T-cell (primary cell): ENCODE data around the gene MAPK8. TPM values are rescaled to one million over a fixed set of nuclear protein-coding genes. Genes with fewer than 3 reads are reported as not detected.
"Not testable (repeated sequence)": the region's sequence is repeated elsewhere in the genome, so short reads cannot be mapped to it uniquely, and the experiment has no call there.

Source experiments
- ATAC-seq, 4 experiments: fragments of 200-7000 bp in 3 of 4; fragments of 150-1000 bp in 1 of 4; cut with Tn5 transposase; replicated peaks in 1 of 4; 1 replicate in 3 of 4; 2 replicates in 1 of 4; pipeline ENCODE4 v1.10.0; 2021; ENCODE audit warnings: moderate library complexity in 3 of 4, mild to moderate bottlenecking in 2 of 4, moderate number of reproducible peaks in 1 of 4
- CTCF ChIA-PET, 2 donors: fragments of 300-600 bp; sonication (Branson Sonifier 250); formaldehyde crosslinking; loops; one replicate each; lab custom pipeline; 2022; ENCODE audit warnings: antibody characterized with exemption in 2 of 2; lab: Charles Lee
- POLR2A ChIA-PET, 2 donors: fragments of 300-600 bp; sonication (Branson Sonifier 250); formaldehyde crosslinking; loops; one replicate each; lab custom pipeline; 2022; ENCODE audit warnings: antibody characterized with exemption in 2 of 2; lab: Charles Lee
- DNase-seq, 35 experiments: peaks; one replicate each; pipeline versions ENCODE4 v3.0.0 to v3.0.0-alpha.2; 2013 to 2023
- H3K27ac ChIP-seq: one replicate; pipeline ENCODE4 v1.5.1; 2013; ENCODE audit warnings: low read length
- H3K27me3 ChIP-seq, 2 experiments: replicated peaks in 1 of 2; 1 replicate in 1 of 2; 2 replicates in 1 of 2; pipeline versions ENCODE4 v1.6.1 to v1.7.0; 2013; ENCODE audit warnings: low read length in 1 of 2, mixed read lengths in 1 of 2; ENCODE audit not compliant: control insufficient read depth in 2 of 2, insufficient read depth in 2 of 2; ENCODE audit errors: extremely low read depth in 1 of 2
- H3K36me3 ChIP-seq, 2 donors: 1 replicate in 1 of 2; 2 replicates in 1 of 2; pipeline versions ENCODE4 v1.6.1 to v1.7.0; 2013; ENCODE audit warnings: low read length in 1 of 2; ENCODE audit not compliant: control insufficient read depth in 2 of 2, insufficient read depth in 1 of 2; ENCODE audit errors: extremely low read depth in 1 of 2
- H3K4me1 ChIP-seq, 2 experiments: 1 replicate in 1 of 2; 2 replicates in 1 of 2; pipeline versions ENCODE4 v1.6.1 to v1.7.0; 2013; ENCODE audit warnings: low read length in 2 of 2, mixed read lengths in 1 of 2; ENCODE audit not compliant: insufficient read depth in 2 of 2, control insufficient read depth in 1 of 2; ENCODE audit errors: extremely low read depth in 1 of 2
- H3K4me3 ChIP-seq, 2 donors: 1 replicate in 1 of 2; 2 replicates in 1 of 2; pipeline versions ENCODE4 v1.5.1 to v1.7.0; 2013; ENCODE audit warnings: mild to moderate bottlenecking in 2 of 2, low read length in 1 of 2, moderate library complexity in 1 of 2; ENCODE audit not compliant: control insufficient read depth in 1 of 2; ENCODE audit errors: extremely low read depth in 1 of 2
- H3K9me3 ChIP-seq: 2 replicates; pipeline ENCODE4 v1.7.0; 2013
- H3K27ac Mint-ChIP-seq, 2 donors: one replicate each; pipeline ENCODE4 v1.8.0; 2020 to 2021; ENCODE audit warnings: mild to moderate bottlenecking in 2 of 2, mixed read lengths in 2 of 2
- H3K27me3 Mint-ChIP-seq, 2 donors: one replicate each; pipeline ENCODE4 v1.8.0; 2021 to 2022; ENCODE audit warnings: mixed read lengths in 2 of 2
- H3K36me3 Mint-ChIP-seq: one replicate; pipeline ENCODE4 v1.8.0; 2021; ENCODE audit warnings: mixed read lengths
- H3K4me1 Mint-ChIP-seq, 3 donors: one replicate each; pipeline ENCODE4 v1.8.0; 2020 to 2022; ENCODE audit warnings: mixed read lengths in 3 of 3, mild to moderate bottlenecking in 1 of 3
- H3K4me3 Mint-ChIP-seq, 3 donors: one replicate each; pipeline ENCODE4 v1.8.0; 2020 to 2022; ENCODE audit warnings: mild to moderate bottlenecking in 3 of 3, mixed read lengths in 3 of 3, moderate library complexity in 3 of 3
- H3K9me3 Mint-ChIP-seq, 3 donors: one replicate each; pipeline ENCODE4 v1.8.0; 2020 to 2022; ENCODE audit warnings: mixed read lengths in 3 of 3
- WGBS: methylation state at CpG from one replicate; pipeline ENCODE4 v1.1.5; 2013; ENCODE audit warnings: missing lambda C conversion rate; ENCODE audit not compliant: insufficient coverage; 5-methylcytosine and 5-hydroxymethylcytosine counted together
- total RNA-seq, 35 experiments: library from RNA in 6 of 35; stranded (reverse) in 6 of 35; fragments of 120-200 nt in 1 of 35; gene quantifications; one replicate each; pipeline versions ENCODE4 v1.2.1 to v1.2.4 and lab custom pipeline; 2013 to 2026

MAPK8 gene
- total RNA-seq, 5 donors from 2014 or later (not counting 1 experiment from before 2014, with no cell fraction given), result 35.7 to 49.7 (median 42.4) TPM

GRCh38 chr10:48335788-48336187 is 29.3 kb downstream of the MAPK8 start:
- DNase-seq, result no peak
- no peaks in the 10 kb centered on the region for H3K4me1 ChIP-seq
- peaks cover 0 to 7% (median 5%) of the 10 kb centered on the region in 3 donors for H3K9me3 Mint-ChIP-seq
- H3K9me3 ChIP-seq, result no peaks in the 10 kb centered on the region
- no peak overlapping the region for H3K27ac ChIP-seq
- no peak overlapping the region for H3K27ac Mint-ChIP-seq
- H3K27me3 Mint-ChIP-seq, result no peaks in the 10 kb centered on the region
- ChIA-PET POLR2A (no interaction called here), CTCF (interaction anchor here (0.6 to 1.3 kb wide), 3 partner anchors 15 to 218 kb away, joined by 3 to 6 read pairs (median 3); no protein-coding TSS in a partner anchor)
- H3K36me3 Mint-ChIP-seq, result peaks cover 55% of the 10 kb centered on the region
- H3K4me1 Mint-ChIP-seq, result peaks cover 41 to 46% (median 45%) of the 10 kb centered on the region in 3 donors
- H3K4me3 ChIP-seq, result no peak overlapping the region
- ATAC-seq, result no peak
- H3K36me3 ChIP-seq, result peaks cover 2 to 4% of the 10 kb centered on the region in 2 donors
- H3K4me3 Mint-ChIP-seq, result no peak overlapping the region
- WGBS, result no CpG with 5 or more reads among the region's 2 CpGs
- no peaks in the 10 kb centered on the region for H3K27me3 ChIP-seq

DNA sequence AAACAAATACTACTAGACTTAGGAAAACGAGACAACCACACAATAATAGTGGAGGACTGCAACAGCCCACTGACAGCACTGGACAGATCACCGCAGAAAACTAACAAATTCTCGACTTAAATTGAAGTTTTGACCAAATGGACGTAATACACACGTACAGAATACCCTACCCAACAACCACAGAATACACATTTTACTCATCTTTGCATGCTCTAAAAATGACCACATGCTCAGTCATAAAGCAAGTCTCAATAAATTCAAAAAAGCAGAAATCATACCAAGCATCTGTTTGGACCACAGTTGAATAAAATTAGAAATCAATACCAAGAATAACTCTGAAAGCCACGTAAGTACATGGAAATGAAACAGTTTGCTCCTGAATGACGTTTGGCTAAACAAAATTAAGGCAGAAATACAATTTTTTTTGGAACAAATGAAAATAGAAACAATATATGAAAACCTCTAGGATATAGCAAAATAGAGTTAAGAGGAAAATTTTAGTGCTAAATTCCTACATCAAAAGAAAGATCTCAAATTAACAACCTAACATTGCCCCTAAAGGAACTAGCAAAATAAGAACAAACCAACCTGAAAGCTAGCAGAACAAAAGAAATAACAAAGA is 30.6 kb downstream of the MAPK8 start:
- H3K27ac Mint-ChIP-seq, result no peak overlapping the region

DNA sequence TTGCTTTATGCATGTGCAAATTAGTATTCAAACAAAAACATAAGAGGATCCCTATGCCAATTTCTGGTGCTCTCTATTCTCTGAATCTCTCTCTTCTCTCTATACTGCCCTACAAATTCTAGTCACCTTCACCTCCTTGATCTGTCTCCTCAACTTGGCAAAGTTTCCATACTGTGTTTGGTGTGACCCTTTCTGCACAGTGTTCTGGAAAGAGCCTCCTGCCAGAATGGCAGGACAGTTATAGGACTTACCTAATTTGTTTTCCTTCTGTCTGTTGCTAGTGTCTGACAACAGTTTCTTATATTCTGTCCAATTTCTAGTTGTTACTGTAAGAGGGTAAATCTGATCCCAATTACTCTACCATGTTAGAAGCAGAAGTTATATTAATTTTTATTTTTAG is 34.3 kb downstream of the MAPK8 start:
- no peak overlapping the region for H3K4me3 ChIP-seq
- DNase-seq, result no peak
- no peak overlapping the region for H3K27ac Mint-ChIP-seq
- H3K27me3 Mint-ChIP-seq, result no peaks in the 10 kb centered on the region
- H3K36me3 ChIP-seq, result no peaks in the 10 kb centered on the region
- POLR2A ChIA-PET, result no interaction called here
- H3K9me3 Mint-ChIP-seq, result peaks cover 0 to 11% (median 5%) of the 10 kb centered on the region in 3 donors
- peaks cover 47% of the 10 kb centered on the region for H3K36me3 Mint-ChIP-seq
- ATAC-seq, result no peak
- H3K4me3 Mint-ChIP-seq, result no peak overlapping the region
- H3K9me3 ChIP-seq, result no peaks in the 10 kb centered on the region
- H3K4me1 ChIP-seq, result no peaks in the 10 kb centered on the region
- H3K4me1 Mint-ChIP-seq, result peaks cover 38 to 42% (median 40%) of the 10 kb centered on the region in 3 donors
- CTCF ChIA-PET, result no interaction called here
- H3K27me3 ChIP-seq, result no peaks in the 10 kb centered on the region
- no peak overlapping the region for H3K27ac ChIP-seq

More for the DNA sequence above, 30.6 kb downstream of the MAPK8 start:
- Mint-ChIP-seq H3K4me1 (peaks cover 40 to 50% (median 41%) of the 10 kb centered on the region in 3 donors), H3K9me3 (peaks cover 0 to 11% (median 4%) of the 10 kb centered on the region in 3 donors), H3K27me3 (no peaks in the 10 kb centered on the region), H3K4me3 (no peak overlapping the region), H3K36me3 (peaks cover 52% of the 10 kb centered on the region)
- CTCF ChIA-PET, result no interaction called here
- H3K9me3 ChIP-seq, result no peaks in the 10 kb centered on the region
- DNase-seq, result no peak
- POLR2A ChIA-PET, result no interaction called here
- peaks cover 2 to 4% of the 10 kb centered on the region in 2 donors for H3K36me3 ChIP-seq
- H3K4me1 ChIP-seq, result no peaks in the 10 kb centered on the region
- no peak overlapping the region for H3K27ac ChIP-seq
- no peak overlapping the region for H3K4me3 ChIP-seq
- H3K27me3 ChIP-seq, result no peaks in the 10 kb centered on the region
- WGBS, result 63% methylated on average over 4 of the region's 7 CpGs
- ATAC-seq, result no peak

DNA sequence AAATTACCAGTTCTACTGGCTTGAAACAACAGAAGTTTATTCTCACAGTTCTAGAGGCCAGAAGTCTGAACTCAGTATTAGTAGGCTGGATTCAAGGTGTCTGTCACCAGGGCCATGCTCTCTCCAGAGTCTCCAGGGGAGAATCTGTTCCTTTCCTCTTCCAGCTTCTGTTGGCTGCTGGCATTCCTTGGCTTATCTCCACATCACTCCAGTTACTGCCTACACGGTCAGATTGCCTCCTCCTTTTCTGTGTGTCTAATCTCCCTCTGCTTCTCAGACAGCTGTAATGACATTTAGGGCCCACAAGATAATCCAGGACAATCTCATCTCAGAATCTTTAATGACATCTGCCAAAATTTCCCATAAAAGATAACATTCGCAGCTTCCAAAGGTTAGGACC is 36.6 kb downstream of the MAPK8 start:
- Histone ChIP-seq H3K4me3 (no peak overlapping the region), H3K27ac (no peak overlapping the region), H3K4me1 (no peaks in the 10 kb centered on the region), H3K36me3 (no peaks in the 10 kb centered on the region), H3K9me3 (no peaks in the 10 kb centered on the region), H3K27me3 (no peaks in the 10 kb centered on the region)
- peaks cover 8 to 18% (median 11%) of the 10 kb centered on the region in 3 donors for H3K9me3 Mint-ChIP-seq
- H3K27me3 Mint-ChIP-seq, result no peaks in the 10 kb centered on the region
- H3K4me3 Mint-ChIP-seq, result no peak overlapping the region
- ATAC-seq (no peak), DNase-seq (no peak)
- POLR2A ChIA-PET, result no interaction called here
- peaks cover 48% of the 10 kb centered on the region for H3K36me3 Mint-ChIP-seq
- peaks cover 30 to 33% (median 33%) of the 10 kb centered on the region in 3 donors for H3K4me1 Mint-ChIP-seq
- H3K27ac Mint-ChIP-seq, result no peak overlapping the region
- CTCF ChIA-PET, result interaction anchor here in 1 of 2 donors (0.6 kb wide), 1 partner anchor 1196 kb away, joined by 3 read pairs; the partner anchor contains the start of gene ERCC6
- WGBS, result 93% methylated on average over 2 of the region's 2 CpGs

DNA sequence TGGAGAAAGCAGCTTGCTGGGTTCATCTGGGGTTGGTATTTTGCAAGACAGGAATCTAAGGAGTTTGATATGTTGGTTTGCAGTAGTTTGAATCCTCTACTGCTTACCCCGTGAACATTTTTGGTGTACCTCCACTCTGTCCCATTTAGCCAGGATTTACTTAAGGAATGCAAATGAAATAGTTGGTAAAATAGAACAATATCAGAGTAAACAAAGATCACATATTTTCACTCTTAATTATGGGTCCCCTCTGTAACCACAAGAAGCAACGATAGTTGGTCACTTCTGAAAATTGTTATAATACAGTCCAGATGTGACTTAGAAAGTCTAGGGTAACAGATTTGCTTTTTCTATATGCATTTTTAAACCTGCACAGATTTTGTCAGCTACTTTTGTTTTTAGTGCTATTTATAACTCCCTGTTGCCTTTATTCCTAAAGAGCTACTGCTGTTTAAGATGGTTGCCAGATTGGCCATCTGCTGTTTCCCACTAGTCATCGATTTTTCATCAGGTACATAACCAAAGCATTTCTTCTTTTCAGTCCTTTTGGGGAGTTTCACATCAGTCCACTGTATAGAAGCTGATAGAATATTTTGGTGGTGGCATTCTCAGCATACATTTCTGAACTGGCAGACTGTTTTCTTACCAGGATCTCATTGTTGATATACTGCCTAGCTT is 37.6 kb downstream of the MAPK8 start:
- no peaks in the 10 kb centered on the region for H3K9me3 ChIP-seq

GRCh38 chr10:48346248-48346647 is 39.8 kb downstream of the MAPK8 start:
- H3K4me3 Mint-ChIP-seq, H3K4me3 ChIP-seq, CTCF ChIA-PET, H3K27me3 Mint-ChIP-seq, POLR2A ChIA-PET, H3K36me3 ChIP-seq, ATAC-seq, H3K4me1 ChIP-seq, H3K27ac Mint-ChIP-seq, DNase-seq, H3K27me3 ChIP-seq, H3K9me3 ChIP-seq, H3K27ac ChIP-seq: not testable (repeated sequence)
- Mint-ChIP-seq H3K36me3 (peaks cover 64% of the 10 kb centered on the region), H3K9me3 (peaks cover 11 to 30% (median 14%) of the 10 kb centered on the region in 3 donors), H3K4me1 (peaks cover 14 to 22% (median 16%) of the 10 kb centered on the region in 3 donors)
- whole genome bisulfite sequencing, result 100% methylated on average over 5 of the region's 9 CpGs

More for the DNA sequence above, 37.6 kb downstream of the MAPK8 start:
- Histone ChIP-seq H3K27ac (no peak overlapping the region), H3K36me3 (no peaks in the 10 kb centered on the region), H3K4me3 (no peak overlapping the region), H3K4me1 (no peaks in the 10 kb centered on the region), H3K27me3 (no peaks in the 10 kb centered on the region)
- CTCF ChIA-PET, result interaction anchor here in 1 of 2 donors (0.6 kb wide), 1 partner anchor 1195 kb away, joined by 3 read pairs; the partner anchor contains the start of gene ERCC6
- DNase-seq (no peak), ATAC-seq (no peak)
- whole genome bisulfite sequencing, result no CpG with 5 or more reads among the region's 3 CpGs
- peaks cover 49% of the 10 kb centered on the region for H3K36me3 Mint-ChIP-seq
- peaks cover 22 to 24% (median 24%) of the 10 kb centered on the region in 3 donors for H3K4me1 Mint-ChIP-seq
- H3K9me3 Mint-ChIP-seq, result peaks cover 4 to 26% (median 14%) of the 10 kb centered on the region in 3 donors
- H3K27me3 Mint-ChIP-seq, result no peaks in the 10 kb centered on the region
- POLR2A ChIA-PET, result interaction anchor here in 1 of 2 donors (0.5 kb wide), 1 partner anchor 1194 kb away, joined by 5 read pairs; no protein-coding TSS in a partner anchor
- no peak overlapping the region for H3K4me3 Mint-ChIP-seq
- H3K27ac Mint-ChIP-seq, result no peak overlapping the region
